RKO (cell line): ENCODE results near the gene CERS1.

Source experiments
- DNase-seq: peaks from one replicate; pipeline ENCODE4 v3.0.0-alpha.2; 2016; ENCODE audit warnings: low spot score

Gene CERS1

DNA sequence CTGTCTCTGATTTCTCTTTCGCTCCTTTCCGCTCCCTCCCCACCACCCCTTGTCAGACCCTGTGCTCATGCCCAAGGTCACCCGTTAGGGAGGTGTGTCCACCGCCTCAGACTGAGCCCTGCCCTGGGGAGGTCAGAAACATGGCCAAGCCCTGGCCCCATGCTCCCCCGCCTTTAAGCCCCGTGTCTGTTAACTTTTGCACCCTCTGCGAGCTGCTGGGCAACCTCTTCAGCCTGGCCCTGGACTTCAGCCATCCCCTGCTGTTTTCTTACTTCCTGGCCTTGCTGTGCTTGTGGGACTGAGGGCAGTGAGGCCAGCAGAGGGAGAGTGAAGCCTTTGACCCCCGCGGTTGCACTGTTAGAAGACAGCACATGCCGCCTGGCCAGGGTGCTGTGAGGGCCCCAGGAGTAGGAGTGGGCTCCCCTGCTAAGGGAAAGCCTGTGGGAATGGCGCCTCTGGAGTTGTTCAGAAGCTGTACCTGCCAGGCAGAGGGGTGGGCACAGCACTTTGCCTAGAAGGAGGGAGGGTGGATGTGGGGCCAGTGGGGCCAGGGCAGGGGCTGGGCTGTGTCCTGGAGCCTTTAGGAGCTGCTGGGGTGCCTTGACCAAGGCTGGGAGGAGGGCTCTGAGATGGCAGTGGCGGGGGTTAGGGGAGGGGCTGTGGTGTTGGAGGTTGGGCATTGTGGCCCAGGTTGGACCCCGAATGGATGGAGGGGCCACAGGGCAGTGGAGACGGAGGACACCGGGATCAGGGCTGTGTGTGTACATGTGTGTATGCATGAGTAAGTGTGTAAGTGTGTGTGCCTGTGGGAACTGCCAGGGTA, 56.3 kb downstream of the CERS1 start:
- no peak for DNase-seq

GRCh38 chr19:18834644-18834984, 61.3 kb downstream of the CERS1 start:
- no peak for DNase-seq

DNA sequence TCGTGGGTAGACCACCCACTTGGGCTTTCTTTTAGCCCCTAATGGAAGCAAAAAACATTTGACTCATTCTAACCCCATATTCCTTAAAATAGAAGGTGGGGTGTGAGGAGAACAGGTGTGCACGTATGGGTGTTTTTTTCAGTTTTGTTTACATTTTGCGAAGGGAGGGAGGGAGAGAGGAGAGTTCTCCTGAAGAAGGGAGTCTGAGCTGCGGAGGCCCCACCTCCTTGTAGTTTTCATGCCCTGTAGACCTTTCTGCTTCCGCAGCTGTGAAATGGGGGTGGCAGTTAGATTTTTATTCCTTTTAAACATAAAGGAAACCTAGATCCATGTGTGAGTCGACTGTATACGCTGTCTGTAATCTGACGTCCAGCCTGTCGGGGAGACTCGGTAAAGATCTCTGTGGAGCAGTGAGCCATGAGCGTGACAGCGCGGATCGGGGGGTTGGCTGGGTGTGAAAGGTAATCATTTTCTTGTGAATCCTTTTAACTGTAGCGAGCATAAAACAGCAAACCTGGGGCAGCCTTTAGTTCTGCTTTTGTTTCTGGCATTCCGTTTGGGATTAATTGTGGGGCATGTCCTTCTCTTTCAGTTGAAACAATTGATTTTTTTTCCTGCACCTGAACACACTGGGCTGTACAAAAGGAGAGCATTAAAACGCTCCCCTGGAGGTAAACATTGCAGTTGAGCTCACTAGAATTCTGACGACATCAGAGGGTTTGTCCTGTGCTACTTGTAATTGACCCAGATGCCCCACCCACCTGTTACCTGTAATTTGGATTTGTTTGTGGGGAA, 61.9 kb downstream of the CERS1 start:
- DNase-seq: peak; percentile 32

- no peak for DNase-seq
Measured at GRCh38 chr19:18833141-18833476, 62.8 kb downstream of the CERS1 start.

DNA sequence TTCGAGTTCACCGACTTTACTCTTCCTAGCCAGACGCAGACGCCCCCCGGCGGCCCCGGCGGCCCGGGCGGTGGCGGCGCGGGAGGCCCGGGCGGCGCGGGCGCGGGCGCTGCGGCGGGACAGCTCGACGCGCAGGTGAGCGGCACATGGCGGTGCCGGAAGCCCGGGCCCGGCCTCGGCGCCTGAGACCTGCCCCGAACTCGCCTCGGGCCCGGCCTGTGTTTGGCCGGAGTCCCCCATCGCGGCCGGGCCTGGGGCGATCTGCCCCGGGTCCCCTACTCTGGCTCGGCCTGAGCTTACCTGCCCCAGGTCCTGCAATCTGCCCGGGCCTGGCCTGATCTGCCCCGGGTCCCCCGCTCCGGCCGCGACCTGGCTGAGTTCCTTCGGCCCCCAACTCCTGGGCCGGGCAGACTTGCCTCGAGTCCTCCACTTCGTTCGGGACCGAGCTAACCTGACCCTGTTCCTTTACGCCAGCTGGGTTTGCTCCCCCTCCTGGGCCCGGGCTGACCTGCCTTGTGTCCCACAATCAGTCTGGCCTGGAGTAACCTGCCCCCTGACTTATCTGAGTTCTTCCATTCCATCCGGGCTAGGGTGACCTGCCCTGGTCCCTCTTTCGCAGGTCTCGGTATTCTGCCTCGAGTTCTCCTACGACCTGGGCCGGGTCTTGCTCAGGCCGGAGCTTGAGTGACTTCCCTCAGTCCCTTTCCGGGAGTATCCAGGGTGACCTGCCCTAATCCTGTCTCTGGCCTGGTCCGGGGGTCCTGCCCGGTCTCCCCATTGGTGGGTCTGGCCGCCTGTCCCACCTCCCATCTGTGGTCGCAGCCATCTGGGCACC, 63.4 kb downstream of the CERS1 start:
- peak; percentile 62 for DNase-seq

DNA sequence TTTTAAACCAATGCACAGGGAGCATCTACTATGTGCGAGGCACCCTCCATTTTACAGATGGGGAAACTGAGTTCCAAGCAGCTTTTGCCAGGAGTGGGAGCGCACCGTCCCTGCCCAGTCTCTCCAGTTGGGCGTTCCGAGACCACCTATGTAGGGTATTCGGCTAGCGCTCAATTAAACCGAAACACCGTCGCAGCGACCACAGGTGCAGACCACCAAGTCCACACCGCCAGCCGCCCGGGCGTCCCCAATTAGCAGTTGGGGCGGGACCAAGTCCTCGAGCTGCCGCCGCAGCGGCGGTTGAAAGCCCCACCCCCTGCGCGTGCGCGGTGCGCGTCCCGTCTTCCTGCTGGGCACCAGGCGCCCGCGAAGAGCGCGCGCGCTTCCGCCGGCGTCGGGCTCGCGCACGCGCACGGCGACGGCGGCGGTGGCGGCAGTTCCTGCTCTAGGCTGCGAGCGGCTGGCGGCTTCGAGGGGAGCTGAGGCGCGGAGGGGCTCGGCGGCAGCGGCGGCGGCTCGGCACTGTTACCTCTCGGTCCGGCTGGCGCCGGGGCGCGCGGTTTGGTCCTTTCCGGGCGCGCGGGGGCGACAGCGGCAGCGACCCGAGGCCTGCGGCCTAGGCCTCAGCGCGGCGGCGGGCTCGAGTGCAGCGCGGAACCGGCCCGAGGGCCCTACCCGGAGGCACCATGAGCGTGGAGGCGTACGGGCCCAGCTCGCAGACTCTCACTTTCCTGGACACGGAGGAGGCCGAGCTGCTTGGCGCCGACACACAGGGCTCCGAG, 64.2 kb downstream of the CERS1 start, which contains the start of gene UPF1:
TSS of gene UPF1 (plus strand) at position 436 of the 782 bp plus-strand sequence. CDS start at position 687, 251 bp downstream.
- peak; percentile 94 for DNase-seq

DNA sequence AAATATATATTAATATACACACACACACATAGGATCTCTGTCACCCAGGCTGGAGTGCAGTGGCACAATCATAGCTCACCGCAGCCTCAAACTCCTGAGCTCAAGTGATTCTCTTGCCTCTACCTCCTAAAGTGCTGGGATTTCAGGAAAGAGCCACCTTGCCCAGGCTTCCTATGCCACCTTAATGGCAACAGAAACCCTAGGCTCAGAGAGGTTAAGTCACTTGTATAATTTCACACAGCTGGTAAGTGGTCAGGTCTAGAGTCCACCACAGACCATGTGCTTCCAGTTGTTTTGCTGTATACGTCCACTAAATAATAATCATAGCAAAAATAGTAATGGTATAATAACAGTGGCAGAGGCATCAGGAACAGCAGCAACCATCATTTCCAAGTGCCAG, 65.5 kb downstream of the CERS1 start:
- DNase-seq: no peak

- no peak for DNase-seq
Measured at GRCh38 chr19:18828786-18829185, 67.2 kb downstream of the CERS1 start.
